Type B pancreatic cell (in vitro differentiated cells): ENCODE data around the gene AJAP1. TPM values are rescaled to one million over a fixed set of nuclear protein-coding genes. Genes with fewer than 3 reads are reported as not detected.

Experiments used
- DNase-seq: peaks from one replicate; pipeline ENCODE4 v3.0.0; 2021; ENCODE audit warnings: mixed read lengths; ENCODE audit not compliant: unreplicated experiment; ENCODE audit errors: extremely low spot score
- H3K27ac Mint-ChIP-seq: 2 replicates; pipeline ENCODE4 v1.8.0; 2021; ENCODE audit warnings: mild to moderate bottlenecking, mixed read lengths
- H3K27me3 Mint-ChIP-seq: 2 replicates; pipeline ENCODE4 v1.8.0; 2021; ENCODE audit warnings: mixed read lengths
- H3K36me3 Mint-ChIP-seq: 2 replicates; pipeline ENCODE4 v1.8.0; 2021; ENCODE audit warnings: mixed read lengths
- H3K4me1 Mint-ChIP-seq: one replicate; pipeline ENCODE4 v1.8.0; 2021; ENCODE audit warnings: mixed read lengths; ENCODE audit not compliant: unreplicated experiment
- H3K4me3 Mint-ChIP-seq: 2 replicates; pipeline ENCODE4 v1.8.0; 2021; ENCODE audit warnings: mild to moderate bottlenecking, mixed read lengths
- H3K9me3 Mint-ChIP-seq: 2 replicates; pipeline ENCODE4 v1.8.0; 2021; ENCODE audit warnings: mixed read lengths
- total RNA-seq: library from RNA; stranded (reverse); gene quantifications from 2 replicates; pipeline ENCODE4 v1.2.1, GENCODE V29; 2021; ENCODE audit warnings: low replicate concordance
- TF ChIP-seq, protein P1 (sequence below): fragments of 200-600 bp; sonication (generic); conservative IDR thresholded peaks from 2 replicates; pipeline ENCODE4 v1.5.0; 2021; ENCODE audit warnings: antibody characterized with exemption, mild to moderate bottlenecking

AJAP1 gene
- total RNA-seq, 1 donor from 2014 or later: 9.5 TPM

DNA sequence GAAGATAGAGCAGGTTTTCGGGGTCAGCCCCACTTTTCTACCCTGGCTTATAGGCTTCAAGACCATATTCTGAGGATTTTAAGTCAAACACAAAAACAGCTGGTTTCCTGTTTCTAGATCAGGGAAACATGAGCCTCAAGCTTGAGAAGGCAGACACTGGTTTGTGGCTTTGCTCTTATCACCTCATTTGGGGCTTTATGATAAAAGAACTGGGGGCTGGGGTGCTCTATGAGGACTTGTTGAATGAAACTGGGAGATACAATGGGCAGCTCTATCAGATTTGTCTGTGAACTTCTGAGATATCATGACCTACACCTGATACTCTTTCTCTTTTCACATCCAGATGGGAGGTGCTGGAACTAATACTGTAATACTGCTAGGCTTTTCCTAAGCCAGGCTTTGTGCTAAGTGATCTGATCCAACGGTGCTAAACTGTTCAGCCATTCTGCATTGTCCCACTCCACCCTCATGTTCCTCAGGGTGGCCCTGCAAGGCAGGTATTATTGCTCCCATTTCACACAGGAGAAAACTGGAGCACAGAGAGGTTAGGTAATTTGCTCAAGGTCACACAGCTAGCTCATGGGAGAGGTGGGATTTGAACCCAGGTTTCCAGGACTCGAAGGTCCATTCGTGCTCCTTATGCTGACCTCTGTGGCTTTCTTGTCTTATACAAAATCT lies 6.6 kb downstream of the AJAP1 start:
- H3K27ac Mint-ChIP-seq: no peak overlapping the region
- TF ChIP-seq, protein P1, sequence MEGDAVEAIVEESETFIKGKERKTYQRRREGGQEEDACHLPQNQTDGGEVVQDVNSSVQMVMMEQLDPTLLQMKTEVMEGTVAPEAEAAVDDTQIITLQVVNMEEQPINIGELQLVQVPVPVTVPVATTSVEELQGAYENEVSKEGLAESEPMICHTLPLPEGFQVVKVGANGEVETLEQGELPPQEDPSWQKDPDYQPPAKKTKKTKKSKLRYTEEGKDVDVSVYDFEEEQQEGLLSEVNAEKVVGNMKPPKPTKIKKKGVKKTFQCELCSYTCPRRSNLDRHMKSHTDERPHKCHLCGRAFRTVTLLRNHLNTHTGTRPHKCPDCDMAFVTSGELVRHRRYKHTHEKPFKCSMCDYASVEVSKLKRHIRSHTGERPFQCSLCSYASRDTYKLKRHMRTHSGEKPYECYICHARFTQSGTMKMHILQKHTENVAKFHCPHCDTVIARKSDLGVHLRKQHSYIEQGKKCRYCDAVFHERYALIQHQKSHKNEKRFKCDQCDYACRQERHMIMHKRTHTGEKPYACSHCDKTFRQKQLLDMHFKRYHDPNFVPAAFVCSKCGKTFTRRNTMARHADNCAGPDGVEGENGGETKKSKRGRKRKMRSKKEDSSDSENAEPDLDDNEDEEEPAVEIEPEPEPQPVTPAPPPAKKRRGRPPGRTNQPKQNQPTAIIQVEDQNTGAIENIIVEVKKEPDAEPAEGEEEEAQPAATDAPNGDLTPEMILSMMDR: no peak
- no peaks in the 10 kb centered on the region for H3K9me3 Mint-ChIP-seq
- DNase-seq: no peak
- peaks cover 28% of the 10 kb centered on the region for H3K4me1 Mint-ChIP-seq
- H3K27me3 Mint-ChIP-seq: peaks cover 61% of the 10 kb centered on the region
- H3K4me3 Mint-ChIP-seq: no peak overlapping the region
- H3K36me3 Mint-ChIP-seq: no peaks in the 10 kb centered on the region

DNA sequence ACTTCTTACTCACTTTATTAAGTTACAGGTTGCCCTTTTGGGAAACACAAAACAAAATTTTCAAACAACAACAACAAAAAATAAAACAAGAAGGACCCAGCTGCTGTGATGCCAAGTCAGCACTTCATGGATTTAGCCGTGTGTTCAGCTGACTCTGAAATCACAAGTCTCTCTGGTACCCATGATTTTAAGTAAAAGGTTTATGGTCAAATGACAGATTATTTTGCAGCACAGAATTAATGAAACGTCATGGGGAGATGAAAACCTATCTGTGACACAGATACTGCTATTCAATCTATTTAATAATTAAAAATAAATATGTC lies 7.1 kb downstream of the AJAP1 start:
- DNase-seq: no peak
- Mint-ChIP-seq H3K27ac (no peak overlapping the region), H3K4me3 (no peak overlapping the region), H3K27me3 (peaks cover 56% of the 10 kb centered on the region), H3K36me3 (no peaks in the 10 kb centered on the region), H3K9me3 (no peaks in the 10 kb centered on the region), H3K4me1 (peaks cover 24% of the 10 kb centered on the region)
- TF ChIP-seq, protein P1: no peak

DNA sequence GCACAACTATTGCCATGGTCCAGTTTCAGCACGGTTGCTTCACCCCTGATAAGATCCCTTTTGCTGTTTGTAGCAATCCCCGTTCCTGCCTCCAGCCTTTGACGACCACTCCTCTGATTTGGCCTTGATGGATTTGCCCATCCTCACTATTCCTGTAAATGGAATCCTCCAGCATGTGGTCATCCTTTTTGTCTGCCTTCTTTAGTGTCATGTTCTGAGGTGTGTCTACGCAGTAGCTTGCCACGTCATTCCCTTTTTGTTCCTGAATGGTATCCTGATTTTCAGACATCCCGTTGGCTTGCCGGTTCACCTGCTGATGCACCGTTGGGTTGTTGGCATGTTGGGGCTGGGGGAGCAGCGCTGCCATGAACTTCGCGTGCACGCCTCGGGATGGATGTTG lies 7.8 kb downstream of the AJAP1 start:
- Mint-ChIP-seq H3K9me3 (no peaks in the 10 kb centered on the region), H3K4me3 (no peak overlapping the region), H3K36me3 (no peaks in the 10 kb centered on the region), H3K27ac (no peak overlapping the region), H3K4me1 (peaks cover 19% of the 10 kb centered on the region), H3K27me3 (peaks cover 50% of the 10 kb centered on the region)
- TF ChIP-seq, protein P1: no peak
- DNase-seq: no peak

DNA sequence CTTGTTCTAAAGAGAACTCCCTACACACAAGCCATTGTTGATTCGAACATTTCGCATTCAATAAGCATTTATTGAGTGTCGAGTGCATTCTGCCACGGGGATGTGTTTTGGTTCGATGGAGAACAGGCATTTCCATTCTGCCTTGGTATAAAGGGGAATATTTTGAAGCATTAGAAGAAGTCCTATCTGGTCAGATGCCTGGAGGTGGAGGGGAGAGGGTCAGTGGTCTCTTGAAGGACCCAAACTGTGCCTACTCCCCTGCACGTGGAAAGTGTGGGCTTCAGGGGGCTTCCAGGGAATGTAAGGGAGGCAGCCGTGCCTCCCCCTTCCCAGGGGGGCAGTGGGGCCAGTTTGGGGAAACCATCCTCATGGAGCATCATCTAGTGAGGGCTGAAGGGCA lies 8.3 kb downstream of the AJAP1 start:
- DNase-seq: no peak
- H3K4me1 Mint-ChIP-seq: peaks cover 19% of the 10 kb centered on the region
- H3K4me3 Mint-ChIP-seq: no peak overlapping the region
- H3K9me3 Mint-ChIP-seq: no peaks in the 10 kb centered on the region
- no peaks in the 10 kb centered on the region for H3K36me3 Mint-ChIP-seq
- H3K27me3 Mint-ChIP-seq: peaks cover 46% of the 10 kb centered on the region
- TF ChIP-seq, protein P1: no peak
- no peak overlapping the region for H3K27ac Mint-ChIP-seq

DNA sequence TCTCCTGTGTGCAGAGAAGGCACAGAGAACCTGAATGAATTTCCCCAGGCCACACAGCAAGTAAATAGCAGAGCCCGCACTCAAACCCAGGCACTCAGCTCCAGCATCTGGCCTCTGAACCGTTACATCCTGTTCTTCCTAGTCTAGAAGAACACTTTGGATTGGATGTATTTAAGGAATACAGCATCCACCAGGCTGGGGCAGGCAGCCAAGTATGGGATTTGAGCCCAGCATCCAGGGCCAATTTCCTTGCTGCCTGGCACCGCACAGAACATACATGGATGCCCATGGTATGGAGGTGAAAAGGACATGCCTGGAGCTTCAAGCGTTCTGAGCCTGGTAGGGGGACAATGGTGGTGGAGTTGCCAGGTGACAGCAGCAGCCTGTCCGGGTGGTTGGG lies 9.7 kb downstream of the AJAP1 start:
- H3K27me3 Mint-ChIP-seq: peaks cover 33% of the 10 kb centered on the region
- no peaks in the 10 kb centered on the region for H3K36me3 Mint-ChIP-seq
- TF ChIP-seq, protein P1: no peak
- H3K9me3 Mint-ChIP-seq: no peaks in the 10 kb centered on the region
- H3K4me3 Mint-ChIP-seq: no peak overlapping the region
- H3K4me1 Mint-ChIP-seq: peaks cover 18% of the 10 kb centered on the region
- no peak overlapping the region for H3K27ac Mint-ChIP-seq
- DNase-seq: no peak

DNA sequence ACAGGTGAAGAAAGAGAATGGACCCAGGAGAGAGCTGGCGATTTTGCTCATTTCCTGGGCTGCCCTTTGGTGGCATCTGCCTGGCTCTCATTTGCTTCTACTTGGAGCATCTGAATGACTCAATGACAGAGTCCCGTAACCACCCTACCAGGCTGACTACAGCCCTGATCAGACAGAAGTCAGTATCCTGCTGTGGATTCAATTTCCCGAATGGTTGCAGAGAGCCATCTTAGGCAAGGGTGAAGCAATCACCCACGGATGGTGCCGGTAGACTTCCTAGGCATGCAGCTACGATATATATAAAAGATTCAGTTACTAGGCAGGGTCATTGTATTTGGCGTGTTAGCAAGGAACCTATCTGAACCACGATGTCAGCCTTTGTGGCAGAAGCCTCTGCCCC lies 10.2 kb downstream of the AJAP1 start:
- TF ChIP-seq, protein P1: no peak
- peaks cover 13% of the 10 kb centered on the region for H3K4me1 Mint-ChIP-seq
- no peak for DNase-seq
- H3K27ac Mint-ChIP-seq: no peak overlapping the region
- H3K27me3 Mint-ChIP-seq: peaks cover 27% of the 10 kb centered on the region
- no peaks in the 10 kb centered on the region for H3K36me3 Mint-ChIP-seq
- H3K9me3 Mint-ChIP-seq: no peaks in the 10 kb centered on the region
- H3K4me3 Mint-ChIP-seq: no peak overlapping the region
